ENCODE results near the gene PHLPP1.
"Not testable (repeated sequence)": the region's sequence is repeated elsewhere in the genome, so short reads cannot be mapped to it uniquely, and the experiment has no call there.

The PHLPP1 gene

GRCh38 chr18:62739911-62740310 is 24.6 kb downstream of the PHLPP1 start:
- Histone ChIP-seq H4K20me1 (ENCODE audit: low read depth, low read length) (peaks cover under 1% of the 10 kb centered on the region), H3K9me2 (replicated peaks; ENCODE audit: insufficient read depth, low read length) (no peaks in the 10 kb centered on the region), H3K36me3 (ENCODE audit: low read length) (no peaks in the 10 kb centered on the region), H3F3A (ENCODE audit: insufficient read depth) (no peaks in the 10 kb centered on the region), H3K4me3 (ENCODE audit: insufficient read depth, low read length, poor library complexity, severe bottlenecking) (no peak overlapping the region), H3K27me3 (ENCODE audit: low read length) (no peaks in the 10 kb centered on the region), H3K27ac (ENCODE audit: low read depth, low read length) (no peak overlapping the region), H3K9ac (ENCODE audit: low read length) (no peak overlapping the region), H2AFZ (ENCODE audit: low read depth, low read length, severe bottlenecking) (no peak overlapping the region), H3K79me2 (ENCODE audit: insufficient read depth, low read length) (peaks cover 25% of the 10 kb centered on the region), H3K9me3 (ENCODE audit: insufficient read depth, low read length) (no peaks in the 10 kb centered on the region), H3K4me2 (ENCODE audit: low read depth, low read length, poor library complexity, severe bottlenecking) (no peak overlapping the region)
- TF ChIP-seq EZH2phosphoT487 (conservative IDR thresholded peaks at IDR 0.05; ENCODE audit: low read length) (no peak), CTCF (IDR thresholded peaks at IDR 0.05; ENCODE audit: insufficient read depth, low read length, poor library complexity, severe bottlenecking) (no peak)

GRCh38 chr18:62740650-62741049 is 25.3 kb downstream of the PHLPP1 start:
- not testable (repeated sequence) for H3K36me3 ChIP-seq (ENCODE audit: low read length); H3K27ac ChIP-seq (ENCODE audit: low read depth, low read length); H3F3A ChIP-seq (ENCODE audit: insufficient read depth); H3K9me3 ChIP-seq (ENCODE audit: insufficient read depth, low read length); H3K27me3 ChIP-seq (ENCODE audit: low read length); H3K4me2 ChIP-seq (ENCODE audit: low read depth, low read length, poor library complexity, severe bottlenecking); H3K4me3 ChIP-seq (ENCODE audit: insufficient read depth, low read length, poor library complexity, severe bottlenecking); H3K9ac ChIP-seq (ENCODE audit: low read length); H2AFZ ChIP-seq (ENCODE audit: low read depth, low read length, severe bottlenecking); H3K9me2 ChIP-seq (replicated peaks; ENCODE audit: insufficient read depth, low read length); H4K20me1 ChIP-seq (ENCODE audit: low read depth, low read length)
- peaks cover 25% of the 10 kb centered on the region for H3K79me2 ChIP-seq (ENCODE audit: insufficient read depth, low read length)

GRCh38 chr18:62741118-62741566 is 25.8 kb downstream of the PHLPP1 start:
- Histone ChIP-seq H3K27me3 (ENCODE audit: low read length) (no peaks in the 10 kb centered on the region), H3F3A (ENCODE audit: insufficient read depth) (no peaks in the 10 kb centered on the region), H3K9me2 (replicated peaks; ENCODE audit: insufficient read depth, low read length) (no peaks in the 10 kb centered on the region), H3K27ac (ENCODE audit: low read depth, low read length) (no peak overlapping the region), H4K20me1 (ENCODE audit: low read depth, low read length) (peaks cover 6% of the 10 kb centered on the region), H2AFZ (ENCODE audit: low read depth, low read length, severe bottlenecking) (no peak overlapping the region), H3K4me3 (ENCODE audit: insufficient read depth, low read length, poor library complexity, severe bottlenecking) (no peak overlapping the region), H3K4me2 (ENCODE audit: low read depth, low read length, poor library complexity, severe bottlenecking) (no peak overlapping the region), H3K36me3 (ENCODE audit: low read length) (no peaks in the 10 kb centered on the region), H3K9ac (ENCODE audit: low read length) (no peak overlapping the region), H3K9me3 (ENCODE audit: insufficient read depth, low read length) (no peaks in the 10 kb centered on the region), H3K79me2 (ENCODE audit: insufficient read depth, low read length) (peaks cover 24% of the 10 kb centered on the region)
- TF ChIP-seq CTCF (IDR thresholded peaks at IDR 0.05; ENCODE audit: insufficient read depth, low read length, poor library complexity, severe bottlenecking) (no peak), EZH2phosphoT487 (conservative IDR thresholded peaks at IDR 0.05; ENCODE audit: low read length) (no peak)

- no peak overlapping the region for H3K4me3 ChIP-seq (ENCODE audit: insufficient read depth, low read length, poor library complexity, severe bottlenecking)
- no peaks in the 10 kb centered on the region for H3K9me2 ChIP-seq (replicated peaks; ENCODE audit: insufficient read depth, low read length)
- H4K20me1 ChIP-seq (ENCODE audit: low read depth, low read length): peaks cover 6% of the 10 kb centered on the region
- H3K9ac ChIP-seq (ENCODE audit: low read length): no peak overlapping the region
- no peak overlapping the region for H2AFZ ChIP-seq (ENCODE audit: low read depth, low read length, severe bottlenecking)
- peaks cover 24% of the 10 kb centered on the region for H3K79me2 ChIP-seq (ENCODE audit: insufficient read depth, low read length)
- H3K4me2 ChIP-seq (ENCODE audit: low read depth, low read length, poor library complexity, severe bottlenecking): no peak overlapping the region
- no peaks in the 10 kb centered on the region for H3K9me3 ChIP-seq (ENCODE audit: insufficient read depth, low read length)
- no peaks in the 10 kb centered on the region; the same call in 1 of the 2 replicates for H3F3A ChIP-seq (ENCODE audit: insufficient read depth)
- no peaks in the 10 kb centered on the region for H3K36me3 ChIP-seq (ENCODE audit: low read length)
- no peak overlapping the region for H3K27ac ChIP-seq (ENCODE audit: low read depth, low read length)
- TF ChIP-seq EZH2phosphoT487 (conservative IDR thresholded peaks at IDR 0.05; ENCODE audit: low read length): no peak
- no peak for TF ChIP-seq CTCF (IDR thresholded peaks at IDR 0.05; ENCODE audit: insufficient read depth, low read length, poor library complexity, severe bottlenecking)
- no peaks in the 10 kb centered on the region for H3K27me3 ChIP-seq (ENCODE audit: low read length)
Measured at GRCh38 chr18:62741584-62741983, 26.2 kb downstream of the PHLPP1 start.
